ENCODE results near the gene AGAP1. TPM values are rescaled to one million over a fixed set of nuclear protein-coding genes. Genes with fewer than 3 reads are reported as not detected.

Gene AGAP1
- polyA plus RNA-seq, 1 donor from 2014 or later: 17.4 TPM

- Histone ChIP-seq H3K9me2 (ENCODE audit: insufficient read depth, low read length) (no peaks in the 10 kb centered on the region), H3F3A (ENCODE audit: insufficient read depth, low read length, poor library complexity, severe bottlenecking) (no peaks in the 10 kb centered on the region), H3K27me3 (ENCODE audit: insufficient read depth, low read depth, low read length) (no peaks in the 10 kb centered on the region), H3K9ac (ENCODE audit: low read length) (no peak overlapping the region), H3K27ac (ENCODE audit: low read length) (no peak overlapping the region), H3K4me3 (ENCODE audit: low read length) (no peak overlapping the region), H4K20me1 (ENCODE audit: insufficient read depth) (no peaks in the 10 kb centered on the region), H3K9me3 (ENCODE audit: low read length) (no peaks in the 10 kb centered on the region), H3K4me2 (ENCODE audit: low read length) (no peak overlapping the region), H3K36me3 (ENCODE audit: insufficient read depth, low read length) (no peaks in the 10 kb centered on the region), H2AFZ (ENCODE audit: low read depth, low read length) (no peak overlapping the region), H3K79me2 (replicated peaks; ENCODE audit: insufficient read depth, low read length) (no peaks in the 10 kb centered on the region)
- no peak for TF ChIP-seq REST (IDR thresholded peaks at IDR 0.05; ENCODE audit: borderline replicate concordance)
- no peak for TF ChIP-seq POLR2AphosphoS5 (IDR thresholded peaks at IDR 0.05)
- no peak for TF ChIP-seq TAF1 (IDR thresholded peaks at IDR 0.05; ENCODE audit: low read depth)
- TF ChIP-seq RAD21 (conservative IDR thresholded peaks at IDR 0.05): no peak
- no peak for TF ChIP-seq EZH2 (IDR thresholded peaks at IDR 0.05; ENCODE audit: borderline replicate concordance, insufficient read depth, low read length, poor library complexity, severe bottlenecking)
- TF ChIP-seq CTCF (IDR thresholded peaks at IDR 0.05; ENCODE audit: poor library complexity, severe bottlenecking): no peak
- no peak for TF ChIP-seq EP300 (conservative IDR thresholded peaks at IDR 0.05; ENCODE audit: poor library complexity, severe bottlenecking)
- no peak for TF ChIP-seq SMC3 (conservative IDR thresholded peaks at IDR 0.05; ENCODE audit: poor library complexity)
- TF ChIP-seq MXI1 (conservative IDR thresholded peaks at IDR 0.05; ENCODE audit: poor library complexity, severe bottlenecking): no peak
These were observed 525.6 kb downstream of the AGAP1 start for GRCh38 chr2:236019434-236019833.

- Histone ChIP-seq H2AFZ (ENCODE audit: low read depth, low read length) (no peak overlapping the region), H3K36me3 (ENCODE audit: insufficient read depth, low read length) (no peaks in the 10 kb centered on the region), H4K20me1 (ENCODE audit: insufficient read depth) (no peaks in the 10 kb centered on the region), H3K27ac (ENCODE audit: low read length) (no peak overlapping the region), H3F3A (ENCODE audit: insufficient read depth, low read length, poor library complexity, severe bottlenecking) (no peaks in the 10 kb centered on the region), H3K4me2 (ENCODE audit: low read length) (no peak overlapping the region), H3K27me3 (ENCODE audit: insufficient read depth, low read depth, low read length) (no peaks in the 10 kb centered on the region), H3K9ac (ENCODE audit: low read length) (no peak overlapping the region), H3K4me3 (ENCODE audit: low read length) (no peak overlapping the region), H3K9me2 (ENCODE audit: insufficient read depth, low read length) (no peaks in the 10 kb centered on the region), H3K79me2 (replicated peaks; ENCODE audit: insufficient read depth, low read length) (no peaks in the 10 kb centered on the region), H3K9me3 (ENCODE audit: low read length) (no peaks in the 10 kb centered on the region)
- TF ChIP-seq CTCF (IDR thresholded peaks at IDR 0.05; ENCODE audit: poor library complexity, severe bottlenecking) (no peak), SMC3 (conservative IDR thresholded peaks at IDR 0.05; ENCODE audit: poor library complexity) (no peak), MXI1 (conservative IDR thresholded peaks at IDR 0.05; ENCODE audit: poor library complexity, severe bottlenecking) (no peak), RAD21 (conservative IDR thresholded peaks at IDR 0.05) (no peak), EP300 (conservative IDR thresholded peaks at IDR 0.05; ENCODE audit: poor library complexity, severe bottlenecking) (no peak), REST (IDR thresholded peaks at IDR 0.05; ENCODE audit: borderline replicate concordance) (no peak), POLR2AphosphoS5 (IDR thresholded peaks at IDR 0.05) (no peak), TAF1 (IDR thresholded peaks at IDR 0.05; ENCODE audit: low read depth) (no peak), EZH2 (IDR thresholded peaks at IDR 0.05; ENCODE audit: borderline replicate concordance, insufficient read depth, low read length, poor library complexity, severe bottlenecking) (no peak)
These were observed 527.7 kb downstream of the AGAP1 start for GRCh38 chr2:236021499-236022057.

Measured in neural cell (in vitro differentiated cells).